ENCODE results near the gene PCDHGA1.
A peak's percentile ranks its signal among the peaks of the same experiment; 100 is the strongest.

PCDHGA1 gene

DNA sequence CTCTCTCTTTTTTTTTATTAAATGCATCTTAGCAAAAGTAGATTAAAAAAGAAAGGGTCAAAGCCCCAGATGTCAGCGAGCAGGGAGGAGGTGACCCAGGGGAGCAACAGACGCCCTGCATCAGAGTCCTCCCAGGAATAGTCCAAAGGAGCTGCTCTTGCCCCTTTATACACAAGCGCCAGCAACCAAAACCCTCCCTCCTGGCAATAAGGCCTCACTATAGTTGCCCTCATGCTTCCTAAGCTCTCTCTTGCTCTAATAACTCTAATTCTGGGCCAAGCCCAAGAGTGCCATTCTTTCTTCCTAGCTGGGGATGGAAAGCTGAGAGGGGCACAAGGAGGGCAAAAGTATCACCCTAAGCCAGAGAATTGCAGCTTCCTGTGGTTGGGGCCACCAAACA, 184.8 kb downstream of the PCDHGA1 start:
- no peak for DNase-seq

DNA sequence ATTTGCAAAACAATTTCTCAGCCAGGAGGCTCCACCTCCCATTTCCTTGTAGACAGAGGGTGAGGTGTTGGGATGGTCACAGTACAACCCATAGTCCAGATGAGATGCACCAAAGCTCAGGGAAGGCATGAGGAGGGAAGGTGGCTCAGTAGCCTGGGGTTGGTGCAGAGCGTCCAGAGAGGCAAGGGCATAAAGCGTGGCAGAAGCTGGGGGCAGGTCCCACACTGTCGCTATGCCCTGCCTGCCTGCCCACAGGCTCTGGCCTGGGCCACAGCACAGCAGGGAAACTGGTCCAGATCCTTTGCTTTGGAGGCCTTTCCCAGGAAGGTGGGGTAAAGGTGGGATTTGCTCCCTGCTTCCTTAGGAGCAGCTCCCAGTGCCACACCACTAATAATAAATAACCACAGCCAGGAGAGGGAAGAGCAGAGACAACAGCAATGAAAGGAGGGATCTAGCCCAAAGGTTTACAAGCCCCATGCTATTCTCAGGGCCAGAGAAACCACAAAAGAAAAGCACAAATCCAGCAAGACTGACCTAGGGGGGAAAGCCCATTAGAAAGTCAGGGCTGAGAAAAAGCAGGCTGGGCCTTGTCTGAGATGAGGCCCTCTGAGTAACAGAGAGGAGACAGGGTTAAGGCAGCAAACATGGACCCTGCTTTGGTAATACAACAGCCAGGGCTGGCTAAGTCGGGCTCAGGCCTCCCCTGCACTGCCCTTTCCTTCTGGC, 185.8 kb downstream of the PCDHGA1 start:
- no peak for DNase-seq

DNA sequence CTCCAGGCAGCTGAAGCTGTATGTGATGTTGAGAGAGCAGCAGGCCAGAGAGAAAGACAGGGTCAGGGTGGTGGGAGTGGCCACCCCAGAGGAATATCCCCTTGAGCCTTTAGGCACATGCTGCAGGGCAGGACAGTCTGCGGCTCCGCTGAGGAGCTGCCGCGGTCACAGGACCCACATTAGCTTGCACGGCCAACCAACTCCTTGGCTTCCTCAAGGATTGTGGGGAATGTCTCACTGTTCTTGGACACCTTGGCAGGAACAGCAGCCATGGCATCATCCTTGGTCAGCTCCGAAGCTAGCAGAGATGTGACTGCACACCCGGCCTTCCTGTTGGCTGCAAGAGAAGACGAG, 186.3 kb downstream of the PCDHGA1 start:
- DNase-seq: no peak

DNA sequence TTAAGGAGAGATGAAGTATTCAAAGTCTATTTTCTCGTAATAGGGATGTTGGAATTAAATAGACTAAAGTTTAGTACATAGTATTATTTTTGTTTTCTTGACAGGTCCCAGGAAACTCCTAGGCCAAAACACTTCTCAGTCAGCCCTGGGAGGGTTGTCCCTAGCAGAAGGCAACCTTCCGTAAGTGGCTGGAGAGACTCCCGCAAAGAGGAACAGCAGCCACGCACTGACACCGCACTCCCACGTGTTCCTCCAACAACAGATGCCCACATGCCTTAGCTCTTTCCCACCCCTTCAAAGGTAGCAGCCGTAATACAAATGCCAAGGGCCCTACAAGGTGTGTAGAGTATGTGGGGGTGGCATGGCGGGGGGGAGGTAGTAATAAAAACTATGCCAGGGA, 187.0 kb downstream of the PCDHGA1 start:
- no peak for DNase-seq

DNA sequence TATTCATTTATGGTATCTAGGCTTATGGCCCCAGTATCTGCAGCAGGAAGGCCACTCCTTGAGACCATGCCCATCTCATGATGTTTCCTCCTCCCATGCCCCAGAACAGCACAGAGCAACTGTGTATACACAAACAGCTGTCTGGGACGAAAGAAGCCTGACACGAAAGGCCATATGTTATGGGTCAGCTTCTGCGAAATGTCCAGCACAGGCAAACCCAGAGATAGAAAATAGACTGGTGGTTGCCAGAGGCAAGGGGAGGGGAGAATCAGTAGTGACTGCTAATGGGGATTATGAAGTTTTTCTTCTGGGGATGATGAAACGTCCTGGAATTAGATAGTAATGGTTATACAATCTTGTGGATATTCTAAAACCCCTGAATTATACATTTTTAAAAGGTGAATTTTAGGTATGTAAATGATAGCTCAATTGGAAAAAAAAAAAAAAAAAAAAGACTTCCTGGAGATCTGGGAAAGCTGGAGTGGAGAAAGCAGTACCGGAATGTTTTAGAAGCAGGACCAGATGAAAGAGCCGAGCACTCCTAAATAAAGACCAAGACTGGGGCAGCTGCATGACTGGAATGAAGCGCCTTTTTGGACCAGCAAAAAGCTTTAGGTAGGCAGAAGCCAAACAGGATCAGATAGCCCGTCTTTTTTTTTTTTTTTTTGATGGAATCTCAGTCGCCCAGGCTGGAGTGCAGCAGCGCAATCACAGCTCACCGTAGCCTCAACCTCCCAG, 187.7 kb downstream of the PCDHGA1 start:
- DNase-seq: no peak

DNA sequence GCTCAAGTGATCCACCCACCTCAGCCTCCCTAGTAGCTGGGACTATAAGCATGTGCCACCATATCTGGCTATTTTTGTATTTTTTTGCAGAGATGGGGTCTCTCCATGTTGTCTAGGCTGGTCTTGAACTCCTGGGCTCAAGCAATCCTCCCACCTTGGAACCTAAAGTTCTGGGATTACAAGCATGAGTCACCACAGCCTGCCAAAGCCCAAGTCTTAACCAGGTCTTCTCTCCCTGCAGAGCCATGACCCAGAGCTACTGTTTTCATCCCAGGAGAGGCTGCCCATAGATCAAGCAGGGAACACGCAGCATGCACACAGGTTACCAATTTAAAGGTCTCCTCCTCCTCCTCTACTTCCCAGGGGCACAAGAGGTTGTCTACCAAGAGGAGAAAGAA, 188.3 kb downstream of the PCDHGA1 start:
- no peak for DNase-seq

DNA sequence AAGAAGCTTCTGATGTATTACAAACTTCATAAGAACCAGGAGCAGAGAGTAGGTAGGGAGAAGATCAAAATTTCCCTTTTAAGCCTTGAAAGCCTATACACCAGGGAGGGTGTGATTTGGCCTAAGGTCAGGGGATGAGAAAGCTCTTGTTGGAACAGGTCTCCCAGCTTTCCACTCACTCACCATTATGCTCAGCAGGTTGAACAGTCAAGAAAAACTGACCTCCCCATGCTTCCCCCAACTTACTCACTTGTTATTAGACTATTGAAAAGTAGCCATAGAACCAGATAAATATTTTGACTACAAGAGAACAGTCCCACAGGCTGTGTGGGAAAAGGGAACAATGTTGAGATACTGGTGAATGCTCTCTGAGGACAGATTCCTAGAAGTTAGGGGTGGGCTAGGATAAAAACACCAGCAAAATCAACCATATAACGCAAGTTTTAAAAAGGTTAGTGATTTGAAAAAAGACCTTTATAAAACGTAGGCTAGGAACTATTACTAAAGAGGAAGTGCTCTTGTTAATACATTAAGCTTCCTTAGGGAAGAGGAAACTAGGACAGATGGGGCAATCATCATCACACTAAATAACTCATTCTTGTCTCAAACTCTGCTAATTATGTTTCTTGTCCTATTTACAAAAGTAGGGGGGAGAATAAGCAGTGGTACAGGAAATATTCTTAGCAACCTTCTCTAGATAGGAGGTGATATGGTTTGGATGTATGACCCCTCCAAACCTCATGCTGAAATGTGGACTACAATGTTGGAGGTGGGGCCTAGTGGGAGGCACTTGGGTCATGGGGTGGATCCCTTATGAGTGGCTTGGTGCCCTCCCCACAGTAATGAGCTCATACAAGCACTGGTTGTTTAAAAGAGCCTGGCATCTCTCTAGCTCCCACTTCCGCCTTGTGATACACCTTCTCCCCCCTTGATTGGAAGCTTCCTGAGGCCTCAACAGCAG, 189.6 kb downstream of the PCDHGA1 start:
- DNase-seq: no peak

DNA sequence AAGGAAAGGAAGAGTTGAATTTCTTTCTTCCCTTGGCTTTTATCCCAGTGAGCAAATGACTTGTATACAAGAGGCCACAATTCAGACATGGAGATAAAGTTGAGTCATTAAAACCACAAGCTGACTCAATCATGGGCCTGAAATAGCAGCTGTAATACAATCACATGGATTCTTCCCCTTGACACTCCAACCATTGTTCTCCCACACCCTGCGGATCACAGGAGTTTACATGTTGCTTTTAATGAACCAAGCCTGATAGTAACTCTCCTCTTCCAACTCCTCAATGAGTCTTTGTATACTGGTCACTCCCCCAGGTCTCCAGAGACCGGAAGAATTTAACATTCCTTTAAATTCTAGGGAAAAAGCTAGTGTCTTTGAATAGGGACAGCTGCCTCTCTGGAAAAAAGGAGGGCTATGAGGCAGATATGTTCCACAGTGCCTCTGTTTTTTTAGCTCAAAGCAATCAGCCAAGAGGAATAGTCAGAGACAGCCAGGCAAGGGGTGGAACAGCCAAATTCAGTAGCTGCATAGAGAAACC, 191.0 kb downstream of the PCDHGA1 start:
- DNase-seq: no peak

DNA sequence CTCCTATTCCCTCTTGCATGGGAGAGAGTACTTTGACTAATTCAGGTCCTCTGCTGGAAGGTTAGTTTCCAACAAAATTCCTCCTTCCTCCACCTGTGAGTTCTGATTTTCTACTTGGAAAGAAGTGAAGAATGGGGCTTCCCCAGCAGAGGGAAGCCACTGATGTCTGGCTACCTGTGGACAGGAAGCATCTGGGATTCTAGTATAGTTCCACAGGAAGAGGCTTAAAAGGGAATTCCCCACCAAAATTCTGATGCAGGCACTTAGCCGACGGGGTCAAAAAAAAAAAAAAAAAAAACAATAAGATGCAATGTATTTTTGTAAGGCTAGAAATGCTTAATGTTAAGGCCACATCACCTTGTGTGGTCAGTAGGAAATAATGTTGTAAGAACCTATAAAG, 192.0 kb downstream of the PCDHGA1 start:
- DNase-seq: no peak

GRCh38 chr5:141523991-141524390, 193.7 kb downstream of the PCDHGA1 start:
- no peak for DNase-seq

GRCh38 chr5:141524604-141525597, 194.6 kb downstream of the PCDHGA1 start:
- DNase-seq: peak; percentile 52

GRCh38 chr5:141525653-141526052, 195.3 kb downstream of the PCDHGA1 start:
- no peak for DNase-seq

DNA sequence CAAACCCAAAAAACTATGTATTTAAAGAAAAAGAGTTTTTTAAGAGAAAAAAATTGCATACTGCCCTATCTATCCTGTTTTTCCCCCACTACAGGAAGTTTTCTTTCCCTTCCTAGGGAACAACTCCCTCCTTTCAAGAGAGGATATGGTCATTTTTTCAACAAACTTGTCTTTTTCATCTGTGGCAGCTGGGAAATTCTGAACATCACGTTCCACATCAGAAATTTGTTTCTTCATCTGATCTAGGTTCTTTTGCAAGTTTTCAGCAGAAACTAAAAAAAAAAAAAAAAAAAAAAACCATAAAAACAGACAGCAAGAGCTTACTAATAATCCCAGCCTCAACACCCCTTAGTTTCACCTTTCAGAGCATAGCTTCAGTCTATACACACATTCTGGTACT, 197.1 kb downstream of the PCDHGA1 start:
- no peak for DNase-seq

- DNase-seq: no peak
Observed at GRCh38 chr5:141528291-141528984, 198.1 kb downstream of the PCDHGA1 start.

- no peak for DNase-seq
Observed at GRCh38 chr5:141529002-141529401, 198.7 kb downstream of the PCDHGA1 start.

GRCh38 chr5:141529873-141530272, 199.6 kb downstream of the PCDHGA1 start:
- DNase-seq: no peak

GRCh38 chr5:141532726-141533125, 202.4 kb downstream of the PCDHGA1 start:
- DNase-seq: no peak

DNA sequence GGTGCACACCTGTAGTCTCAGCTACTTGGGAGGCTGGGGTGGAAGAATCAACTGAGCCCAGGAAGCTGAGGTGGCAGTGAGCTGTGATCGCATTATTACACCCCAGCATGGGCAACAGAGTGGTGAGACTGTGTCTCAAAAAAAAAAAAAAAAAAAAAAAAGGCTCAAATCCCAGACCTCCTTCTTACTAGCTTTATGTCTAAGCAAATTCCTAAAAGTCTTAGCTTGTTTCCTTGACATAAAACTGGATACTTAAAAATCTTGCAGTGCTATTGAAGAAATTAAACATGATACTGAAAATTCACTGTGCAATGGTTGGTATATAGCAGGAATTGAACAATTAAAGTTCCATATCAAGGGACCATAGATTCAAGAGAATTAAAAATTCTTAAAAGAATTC, 203.6 kb downstream of the PCDHGA1 start:
- no peak for DNase-seq

DNA sequence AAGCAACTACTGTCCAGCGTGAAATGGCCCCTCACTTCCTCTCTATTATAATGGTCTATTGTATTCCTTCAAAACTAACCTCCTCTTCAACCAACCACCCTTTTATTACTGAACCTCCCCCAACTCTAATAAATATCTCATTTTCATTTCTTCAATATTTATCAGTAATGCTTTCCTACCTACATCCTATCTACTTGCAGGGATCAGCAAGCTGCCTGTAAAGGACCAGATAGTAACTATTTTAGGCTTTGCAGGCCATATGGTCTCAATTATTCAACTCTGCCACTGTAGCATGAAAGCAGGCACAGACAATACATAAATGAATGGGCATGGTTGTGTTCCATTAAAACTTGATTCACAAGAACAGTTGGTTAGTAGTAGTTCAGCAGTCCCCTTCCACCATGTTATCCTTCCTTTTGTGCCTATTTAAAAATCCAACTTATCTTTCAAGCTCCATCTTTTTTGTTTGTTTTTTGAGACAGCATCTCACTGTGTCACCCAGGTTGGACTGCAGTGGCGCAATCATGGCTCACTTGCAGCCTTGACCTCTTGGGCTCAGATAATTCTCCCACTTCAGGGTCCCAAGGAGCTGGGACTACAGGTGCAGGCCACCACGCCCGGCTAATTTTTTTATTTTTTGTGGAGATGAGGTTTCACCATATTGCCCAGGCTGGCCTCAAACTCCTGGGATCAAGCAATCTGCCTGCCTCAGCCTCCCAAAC, 204.3 kb downstream of the PCDHGA1 start:
- DNase-seq: no peak

GRCh38 chr5:141543053-141543452, 212.7 kb downstream of the PCDHGA1 start:
- DNase-seq: no peak

- DNase-seq: no peak
Observed at GRCh38 chr5:141547488-141547887, 217.2 kb downstream of the PCDHGA1 start.

All from activated naive CD4-positive, alpha-beta T cell treated with Interleukin-2 at 50 U/mL for 16 hours (primary cell).